Measurements from ENCODE around the gene EHD2. TPM values are rescaled to one million over a fixed set of nuclear protein-coding genes. Genes with fewer than 3 reads are reported as not detected.

EHD2 gene
- total RNA-seq, 1 experiment from 2014 or later = 2.9 TPM

DNA sequence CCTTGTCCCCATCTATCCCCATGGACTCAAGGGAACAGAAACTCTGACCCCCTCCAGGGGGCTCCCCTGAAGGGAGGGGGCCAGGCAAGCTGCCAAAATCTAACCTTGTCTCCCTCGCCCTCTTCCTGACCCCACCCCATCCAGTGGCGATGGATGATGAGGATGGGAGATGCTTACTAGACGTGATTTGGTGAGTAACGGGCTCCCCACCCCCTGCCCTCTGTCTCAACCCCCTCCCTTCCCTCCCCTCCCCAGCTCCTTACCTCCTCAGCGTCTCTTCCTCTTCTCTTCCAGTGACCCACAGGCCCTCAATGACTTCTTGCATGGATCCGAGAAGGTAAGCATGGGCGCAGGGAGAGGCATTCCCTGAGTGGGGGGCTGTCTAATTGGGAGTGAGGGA lies 39.8 kb upstream of the EHD2 start:
- ChIA-PET CTCF (no interaction called here), POLR2A (ENCODE audit: low non-redundant PET) (no interaction called here)
- Histone ChIP-seq H3K27ac (ENCODE audit: low read depth, low read length, poor library complexity, severe bottlenecking) (no peak overlapping the region), H3K36me3 (ENCODE audit: insufficient read depth, low read length, poor library complexity, severe bottlenecking) (peaks cover 5% of the 10 kb centered on the region), H3K4me3 (ENCODE audit: low read depth, low read length, poor library complexity, severe bottlenecking) (no peak overlapping the region), H3K4me1 (ENCODE audit: insufficient read depth, low read length, poor library complexity, severe bottlenecking) (no peaks in the 10 kb centered on the region), H3K9me3 (ENCODE audit: low read depth, low read length, poor library complexity, severe bottlenecking) (no peaks in the 10 kb centered on the region), H3K27me3 (replicated peaks; ENCODE audit: insufficient read depth, low read depth, low read length, poor library complexity) (no peaks in the 10 kb centered on the region)
- no peak for TF ChIP-seq EZH2 (IDR thresholded peaks at IDR 0.05; ENCODE audit: borderline replicate concordance, low read depth, low read length, poor library complexity, severe bottlenecking)
- TF ChIP-seq, protein P1, sequence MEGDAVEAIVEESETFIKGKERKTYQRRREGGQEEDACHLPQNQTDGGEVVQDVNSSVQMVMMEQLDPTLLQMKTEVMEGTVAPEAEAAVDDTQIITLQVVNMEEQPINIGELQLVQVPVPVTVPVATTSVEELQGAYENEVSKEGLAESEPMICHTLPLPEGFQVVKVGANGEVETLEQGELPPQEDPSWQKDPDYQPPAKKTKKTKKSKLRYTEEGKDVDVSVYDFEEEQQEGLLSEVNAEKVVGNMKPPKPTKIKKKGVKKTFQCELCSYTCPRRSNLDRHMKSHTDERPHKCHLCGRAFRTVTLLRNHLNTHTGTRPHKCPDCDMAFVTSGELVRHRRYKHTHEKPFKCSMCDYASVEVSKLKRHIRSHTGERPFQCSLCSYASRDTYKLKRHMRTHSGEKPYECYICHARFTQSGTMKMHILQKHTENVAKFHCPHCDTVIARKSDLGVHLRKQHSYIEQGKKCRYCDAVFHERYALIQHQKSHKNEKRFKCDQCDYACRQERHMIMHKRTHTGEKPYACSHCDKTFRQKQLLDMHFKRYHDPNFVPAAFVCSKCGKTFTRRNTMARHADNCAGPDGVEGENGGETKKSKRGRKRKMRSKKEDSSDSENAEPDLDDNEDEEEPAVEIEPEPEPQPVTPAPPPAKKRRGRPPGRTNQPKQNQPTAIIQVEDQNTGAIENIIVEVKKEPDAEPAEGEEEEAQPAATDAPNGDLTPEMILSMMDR (conservative IDR thresholded peaks at IDR 0.05; ENCODE audit: low read depth, low read length) = no peak
- DNase-seq (ENCODE audit: low spot score) = no peak
- no TSS peak for BruUV-seq (replicated peaks)
- intact Hi-C loops (cut with micrococcal nuclease; ENCODE audit: unreplicated experiment) = no loop called here

DNA sequence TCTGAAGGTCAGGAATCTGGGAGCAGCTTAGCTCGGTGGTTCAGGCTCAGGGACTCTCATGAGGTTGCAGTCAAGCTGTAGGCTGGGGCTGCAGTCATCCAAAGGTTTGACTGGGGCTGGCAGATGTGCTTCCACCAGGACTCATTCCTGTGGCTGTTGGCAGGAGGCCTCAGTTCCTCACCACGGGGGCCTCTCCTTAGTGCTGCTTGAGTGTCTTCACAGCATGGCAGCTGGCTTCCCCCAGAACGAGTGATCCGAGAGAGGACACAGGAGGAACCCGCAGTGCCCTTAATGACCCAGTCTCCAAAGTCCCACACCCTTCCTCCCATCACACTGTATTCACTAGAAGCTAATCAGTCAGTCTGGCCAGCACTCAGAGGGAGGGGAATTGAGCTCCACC lies 38.7 kb upstream of the EHD2 start:
- ChIA-PET POLR2A (ENCODE audit: low non-redundant PET) (no interaction called here), CTCF (no interaction called here)
- intact Hi-C loops (cut with micrococcal nuclease; ENCODE audit: unreplicated experiment) = no loop called here
- no peaks in the 10 kb centered on the region for H3K9me3 ChIP-seq (ENCODE audit: low read depth, low read length, poor library complexity, severe bottlenecking)
- H3K4me1 ChIP-seq (ENCODE audit: insufficient read depth, low read length, poor library complexity, severe bottlenecking) = no peaks in the 10 kb centered on the region
- H3K27me3 ChIP-seq (replicated peaks; ENCODE audit: insufficient read depth, low read depth, low read length, poor library complexity) = no peaks in the 10 kb centered on the region
- no peak for DNase-seq (ENCODE audit: low spot score)
- H3K36me3 ChIP-seq (ENCODE audit: insufficient read depth, low read length, poor library complexity, severe bottlenecking) = peaks cover 8% of the 10 kb centered on the region
- no peak overlapping the region for H3K27ac ChIP-seq (ENCODE audit: low read depth, low read length, poor library complexity, severe bottlenecking)
- no TSS peak for BruUV-seq (replicated peaks)
- TF ChIP-seq EZH2 (IDR thresholded peaks at IDR 0.05; ENCODE audit: borderline replicate concordance, low read depth, low read length, poor library complexity, severe bottlenecking) = no peak
- H3K4me3 ChIP-seq (ENCODE audit: low read depth, low read length, poor library complexity, severe bottlenecking) = no peak overlapping the region

DNA sequence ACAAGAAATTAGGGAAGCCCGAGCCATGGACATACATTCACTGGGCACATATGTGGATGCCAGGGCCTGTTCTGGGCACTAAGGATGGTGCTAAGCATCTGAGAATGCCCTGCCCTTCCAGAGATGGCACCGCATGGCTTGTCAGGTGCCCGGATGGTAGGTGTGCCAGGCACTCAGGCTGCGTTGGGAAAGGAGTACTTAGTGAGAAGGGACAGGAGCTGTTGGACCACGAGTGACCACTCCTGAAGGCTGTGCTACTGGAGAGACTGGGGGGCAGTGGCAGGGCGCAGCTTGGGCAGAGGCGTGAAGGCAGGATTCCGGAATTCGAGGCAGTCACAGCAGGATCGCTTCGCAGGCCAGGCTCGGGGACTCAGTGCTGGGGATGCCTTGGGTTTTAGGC lies 38.0 kb upstream of the EHD2 start:
- no peak for TF ChIP-seq EZH2 (IDR thresholded peaks at IDR 0.05; ENCODE audit: borderline replicate concordance, low read depth, low read length, poor library complexity, severe bottlenecking)
- TF ChIP-seq, protein P1 (conservative IDR thresholded peaks at IDR 0.05; ENCODE audit: low read depth, low read length) = no peak
- no peak for DNase-seq (ENCODE audit: low spot score)
- H3K27ac ChIP-seq (ENCODE audit: low read depth, low read length, poor library complexity, severe bottlenecking) = no peak overlapping the region
- no peaks in the 10 kb centered on the region for H3K9me3 ChIP-seq (ENCODE audit: low read depth, low read length, poor library complexity, severe bottlenecking)
- H3K4me3 ChIP-seq (ENCODE audit: low read depth, low read length, poor library complexity, severe bottlenecking) = no peak overlapping the region
- ChIA-PET POLR2A (ENCODE audit: low non-redundant PET) (no interaction called here), CTCF (no interaction called here)
- H3K36me3 ChIP-seq (ENCODE audit: insufficient read depth, low read length, poor library complexity, severe bottlenecking) = peaks cover 13% of the 10 kb centered on the region
- no peaks in the 10 kb centered on the region for H3K4me1 ChIP-seq (ENCODE audit: insufficient read depth, low read length, poor library complexity, severe bottlenecking)
- intact Hi-C loops (cut with micrococcal nuclease; ENCODE audit: unreplicated experiment) = no loop called here
- no TSS peak for BruUV-seq (replicated peaks)
- no peaks in the 10 kb centered on the region for H3K27me3 ChIP-seq (replicated peaks; ENCODE audit: insufficient read depth, low read depth, low read length, poor library complexity)

DNA sequence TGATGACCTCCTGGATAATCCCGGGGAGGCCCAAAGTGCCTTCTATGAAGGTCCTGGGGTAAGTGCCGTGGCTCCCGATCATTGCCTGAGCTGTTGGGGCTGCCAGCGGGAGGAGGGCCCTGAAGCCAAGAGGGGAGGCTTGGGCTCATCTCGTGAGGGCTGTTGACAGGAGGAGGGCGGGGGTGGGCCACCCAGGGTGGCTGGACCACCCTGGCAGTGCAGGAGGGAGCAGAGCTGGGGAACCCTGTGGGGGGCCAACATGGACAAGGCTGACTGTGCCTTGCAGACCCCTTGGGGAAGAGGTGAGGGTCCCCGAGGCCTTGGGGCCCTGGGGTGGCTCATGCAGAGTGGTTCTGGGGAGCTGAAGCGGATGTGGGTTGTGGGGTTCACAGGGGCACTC lies 37.4 kb upstream of the EHD2 start:
- intact Hi-C loops (cut with micrococcal nuclease; ENCODE audit: unreplicated experiment) = no loop called here
- BruUV-seq (replicated peaks) = no TSS peak
- H3K27me3 ChIP-seq (replicated peaks; ENCODE audit: insufficient read depth, low read depth, low read length, poor library complexity) = no peaks in the 10 kb centered on the region
- no peak for DNase-seq (ENCODE audit: low spot score)
- H3K4me1 ChIP-seq (ENCODE audit: insufficient read depth, low read length, poor library complexity, severe bottlenecking) = no peaks in the 10 kb centered on the region
- no peaks in the 10 kb centered on the region for H3K9me3 ChIP-seq (ENCODE audit: low read depth, low read length, poor library complexity, severe bottlenecking)
- no peak overlapping the region for H3K27ac ChIP-seq (ENCODE audit: low read depth, low read length, poor library complexity, severe bottlenecking)
- H3K36me3 ChIP-seq (ENCODE audit: insufficient read depth, low read length, poor library complexity, severe bottlenecking) = peaks cover 17% of the 10 kb centered on the region
- no peak for TF ChIP-seq EZH2 (IDR thresholded peaks at IDR 0.05; ENCODE audit: borderline replicate concordance, low read depth, low read length, poor library complexity, severe bottlenecking)
- TF ChIP-seq, protein P1 (conservative IDR thresholded peaks at IDR 0.05; ENCODE audit: low read depth, low read length) = no peak
- CTCF ChIA-PET = no interaction called here
- POLR2A ChIA-PET (ENCODE audit: low non-redundant PET) = no interaction called here
- H3K4me3 ChIP-seq (ENCODE audit: low read depth, low read length, poor library complexity, severe bottlenecking) = no peak overlapping the region

All from A673 (cell line).